Upper lobe of left lung (tissue), 4 donors: ENCODE data around the gene KNDC1.

ENCODE experiments used
- CTCF ChIP-seq, 6 experiments: fragments of 450-650 bp in 4 of 6; fragments of 200-600 bp in 2 of 6; sonication (generic) in 2 of 6; IDR thresholded peaks; one replicate each; pipeline ENCODE4 v1.5.1; 2016 to 2019; ENCODE audit warnings: antibody characterized with exemption in 6 of 6
- EP300 ChIP-seq, 4 donors: sonication (generic); formaldehyde crosslinking; IDR thresholded peaks; one replicate each; pipeline ENCODE4 v1.5.1; 2017; ENCODE audit warnings: antibody characterized with exemption in 4 of 4, control low read depth in 2 of 4
- POLR2A ChIP-seq, 4 donors: fragments of 450-650 bp; IDR thresholded peaks; one replicate each; pipeline ENCODE4 v1.5.1; 2016 to 2017; ENCODE audit warnings: antibody characterized with exemption in 4 of 4, mild to moderate bottlenecking in 2 of 4

- TF ChIP-seq CTCF (IDR thresholded peaks at IDR 0.05) (no peak), EP300 (IDR thresholded peaks at IDR 0.05) (no peak), POLR2A (IDR thresholded peaks at IDR 0.05) (no peak)
These were observed 16.9 kb upstream of the KNDC1 start for GRCh38 chr10:133143200-133143533.
